ENCODE measurements around the gene PIKFYVE.

The PIKFYVE gene

DNA sequence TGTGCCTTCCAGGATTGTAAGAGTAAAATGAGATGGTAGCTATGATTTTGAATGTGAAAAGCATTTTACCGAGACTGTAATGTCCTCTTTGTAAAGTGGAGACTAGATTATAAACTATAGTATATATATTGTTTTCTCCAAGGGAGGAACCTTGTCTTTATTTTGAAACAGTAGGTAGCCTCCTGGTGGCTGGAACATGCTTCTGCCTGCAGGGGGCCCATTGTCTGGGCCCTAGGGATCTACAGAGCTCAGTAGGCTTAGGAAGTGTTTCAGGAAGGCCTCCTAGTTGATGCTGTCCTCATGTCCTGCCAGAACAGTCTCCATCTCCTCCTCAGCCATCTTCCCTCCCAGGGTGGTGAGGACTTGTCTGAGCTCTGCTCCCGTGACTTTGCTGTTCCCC is 3.0 kb downstream of the PIKFYVE start:
- H3K27me3 ChIP-seq (replicated peaks; ENCODE audit: control insufficient read depth, insufficient read depth, low read length, poor library complexity, severe bottlenecking) = no peaks in the 10 kb centered on the region
- peaks cover 20% of the 10 kb centered on the region for H3K36me3 ChIP-seq (ENCODE audit: control insufficient read depth, insufficient read depth, low read length)
- H3K4me3 ChIP-seq (ENCODE audit: insufficient read depth, low read depth, low read length, poor library complexity, severe bottlenecking) = no peak overlapping the region
- H3K9me3 ChIP-seq (ENCODE audit: control insufficient read depth, low read length) = no peaks in the 10 kb centered on the region
- DNase-seq = no peak
- peaks cover 10% of the 10 kb centered on the region for H3K4me1 ChIP-seq (ENCODE audit: control insufficient read depth, insufficient read depth, low read length, poor library complexity, severe bottlenecking)
- H3K27ac ChIP-seq (ENCODE audit: insufficient read depth, low read length, poor library complexity, severe bottlenecking) = no peak overlapping the region

DNA sequence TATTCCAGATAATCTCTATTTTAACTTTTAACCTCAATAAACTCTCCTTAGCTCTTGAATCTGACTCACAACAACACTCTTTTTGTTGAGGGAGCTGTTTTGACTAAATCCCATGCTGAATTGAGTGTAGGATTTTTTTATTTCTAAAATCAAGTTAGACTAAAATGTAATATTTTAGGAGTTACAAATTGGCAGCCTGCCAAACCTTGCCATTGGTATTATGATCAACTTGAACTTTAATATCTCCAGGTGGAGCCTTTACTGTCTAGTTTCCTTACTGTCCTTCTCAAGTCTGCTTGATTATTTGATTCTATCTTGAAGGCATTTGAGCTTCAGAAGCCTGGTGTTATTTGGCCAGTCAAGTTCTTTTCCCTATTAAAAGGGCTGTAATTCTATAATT is 8.7 kb downstream of the PIKFYVE start:
- DNase-seq = no peak
- no peaks in the 10 kb centered on the region for H3K9me3 ChIP-seq (ENCODE audit: control insufficient read depth, low read length)

DNA sequence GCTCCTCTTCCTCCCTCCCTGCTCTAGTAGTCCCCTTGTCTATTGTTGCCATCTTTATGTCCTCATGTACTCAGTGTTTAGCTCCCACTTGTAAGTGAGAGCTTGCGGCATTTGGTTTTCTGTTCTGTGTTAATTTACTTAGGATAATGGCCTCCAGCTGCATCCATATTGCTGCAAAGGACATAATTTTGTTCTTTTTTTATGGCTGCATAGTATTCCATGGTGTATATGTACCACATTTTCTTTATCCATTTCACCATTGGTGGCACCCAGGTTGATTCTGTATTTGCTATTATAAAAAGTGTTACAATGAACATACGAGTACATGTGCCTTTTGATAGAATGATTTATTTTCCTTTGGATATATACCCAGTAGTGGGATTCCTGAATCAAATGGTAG is 12.5 kb downstream of the PIKFYVE start:
- H3K36me3 ChIP-seq (ENCODE audit: control insufficient read depth, insufficient read depth, low read length) = peaks cover 76% of the 10 kb centered on the region
- H3K27ac ChIP-seq (ENCODE audit: insufficient read depth, low read length, poor library complexity, severe bottlenecking) = no peak overlapping the region
- no peaks in the 10 kb centered on the region for H3K9me3 ChIP-seq (ENCODE audit: control insufficient read depth, low read length)
- H3K4me1 ChIP-seq (ENCODE audit: control insufficient read depth, insufficient read depth, low read length, poor library complexity, severe bottlenecking) = no peaks in the 10 kb centered on the region
- no peaks in the 10 kb centered on the region for H3K27me3 ChIP-seq (replicated peaks; ENCODE audit: control insufficient read depth, insufficient read depth, low read length, poor library complexity, severe bottlenecking)
- no peak overlapping the region for H3K4me3 ChIP-seq (ENCODE audit: insufficient read depth, low read depth, low read length, poor library complexity, severe bottlenecking)
- no peak for DNase-seq

More for the DNA sequence above, 8.7 kb downstream of the PIKFYVE start:
- H3K4me3 ChIP-seq (ENCODE audit: insufficient read depth, low read depth, low read length, poor library complexity, severe bottlenecking) = no peak overlapping the region
- no peaks in the 10 kb centered on the region for H3K27me3 ChIP-seq (replicated peaks; ENCODE audit: control insufficient read depth, insufficient read depth, low read length, poor library complexity, severe bottlenecking)
- H3K4me1 ChIP-seq (ENCODE audit: control insufficient read depth, insufficient read depth, low read length, poor library complexity, severe bottlenecking) = no peaks in the 10 kb centered on the region
- peaks cover 67% of the 10 kb centered on the region for H3K36me3 ChIP-seq (ENCODE audit: control insufficient read depth, insufficient read depth, low read length)
- H3K27ac ChIP-seq (ENCODE audit: insufficient read depth, low read length, poor library complexity, severe bottlenecking) = no peak overlapping the region

DNA sequence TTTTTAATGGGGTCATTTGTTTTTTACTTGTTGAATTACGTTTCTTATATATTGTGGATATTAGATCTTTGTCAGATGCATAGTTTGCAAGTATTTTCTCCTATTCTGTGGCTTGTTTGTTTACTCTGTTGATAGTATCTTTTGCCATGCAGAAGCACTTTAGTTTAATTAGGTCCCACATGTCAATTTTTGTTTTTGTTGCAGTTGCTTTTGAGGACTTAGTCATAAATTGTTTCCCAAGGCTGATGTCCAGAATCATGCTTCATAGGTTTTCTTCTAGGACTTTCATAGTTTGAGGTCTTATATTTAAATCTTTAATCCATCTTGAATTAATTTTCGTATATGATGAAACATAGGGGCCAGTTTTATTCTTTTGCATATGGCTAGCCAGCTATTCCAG is 13.2 kb downstream of the PIKFYVE start:
- Histone ChIP-seq H3K27ac (ENCODE audit: insufficient read depth, low read length, poor library complexity, severe bottlenecking) (no peak overlapping the region), H3K4me3 (ENCODE audit: insufficient read depth, low read depth, low read length, poor library complexity, severe bottlenecking) (no peak overlapping the region), H3K27me3 (replicated peaks; ENCODE audit: control insufficient read depth, insufficient read depth, low read length, poor library complexity, severe bottlenecking) (no peaks in the 10 kb centered on the region), H3K4me1 (ENCODE audit: control insufficient read depth, insufficient read depth, low read length, poor library complexity, severe bottlenecking) (no peaks in the 10 kb centered on the region), H3K36me3 (ENCODE audit: control insufficient read depth, insufficient read depth, low read length) (peaks cover 69% of the 10 kb centered on the region), H3K9me3 (ENCODE audit: control insufficient read depth, low read length) (no peaks in the 10 kb centered on the region)
- no peak for DNase-seq

DNA sequence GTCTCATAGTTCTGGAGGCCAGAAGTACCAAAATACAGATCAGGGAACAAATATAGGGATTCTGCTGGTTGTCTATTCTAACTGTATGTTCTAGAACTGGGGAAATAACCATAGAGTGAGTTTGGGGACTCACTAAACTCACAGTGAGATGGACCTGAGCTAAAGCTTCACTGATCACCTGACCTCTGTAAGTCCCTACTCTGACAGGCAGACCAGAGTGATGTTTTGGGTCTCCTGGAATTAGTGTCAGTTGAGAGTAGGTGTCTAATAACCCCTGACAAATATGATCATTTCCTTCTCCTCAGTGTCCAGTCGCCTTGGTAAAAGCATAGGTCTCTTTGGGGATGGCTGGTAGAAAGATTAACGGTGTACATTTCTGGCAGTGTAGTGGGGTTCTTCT is 14.2 kb downstream of the PIKFYVE start:
- Histone ChIP-seq H3K36me3 (ENCODE audit: control insufficient read depth, insufficient read depth, low read length) (peaks cover 59% of the 10 kb centered on the region), H3K4me3 (ENCODE audit: insufficient read depth, low read depth, low read length, poor library complexity, severe bottlenecking) (no peak overlapping the region), H3K27me3 (replicated peaks; ENCODE audit: control insufficient read depth, insufficient read depth, low read length, poor library complexity, severe bottlenecking) (no peaks in the 10 kb centered on the region), H3K4me1 (ENCODE audit: control insufficient read depth, insufficient read depth, low read length, poor library complexity, severe bottlenecking) (no peaks in the 10 kb centered on the region), H3K27ac (ENCODE audit: insufficient read depth, low read length, poor library complexity, severe bottlenecking) (no peak overlapping the region), H3K9me3 (ENCODE audit: control insufficient read depth, low read length) (no peaks in the 10 kb centered on the region)
- no peak for DNase-seq

DNA sequence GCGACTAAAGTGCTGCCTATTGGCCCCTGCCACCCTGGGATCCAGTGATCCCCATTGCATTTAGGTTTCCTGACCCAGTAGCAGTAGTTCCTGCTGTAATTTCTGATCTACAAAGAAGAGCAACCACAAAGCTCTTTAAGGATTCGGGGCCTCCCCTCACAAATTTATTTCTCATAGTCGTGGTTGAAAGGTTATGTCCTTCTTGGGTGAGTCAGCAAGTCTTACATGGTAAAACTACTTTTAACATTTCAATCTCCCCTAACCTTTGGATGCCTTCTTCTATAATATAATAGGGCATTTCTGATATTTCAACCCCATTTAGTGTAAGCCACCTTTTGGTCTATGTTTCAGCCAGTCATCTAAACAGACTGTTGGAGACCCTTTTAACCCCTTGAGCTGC is 14.9 kb downstream of the PIKFYVE start:
- no peaks in the 10 kb centered on the region for H3K27me3 ChIP-seq (replicated peaks; ENCODE audit: control insufficient read depth, insufficient read depth, low read length, poor library complexity, severe bottlenecking)
- H3K4me1 ChIP-seq (ENCODE audit: control insufficient read depth, insufficient read depth, low read length, poor library complexity, severe bottlenecking) = no peaks in the 10 kb centered on the region
- H3K27ac ChIP-seq (ENCODE audit: insufficient read depth, low read length, poor library complexity, severe bottlenecking) = no peak overlapping the region
- peaks cover 57% of the 10 kb centered on the region for H3K36me3 ChIP-seq (ENCODE audit: control insufficient read depth, insufficient read depth, low read length)
- no peak overlapping the region for H3K4me3 ChIP-seq (ENCODE audit: insufficient read depth, low read depth, low read length, poor library complexity, severe bottlenecking)
- H3K9me3 ChIP-seq (ENCODE audit: control insufficient read depth, low read length) = no peaks in the 10 kb centered on the region
- no peak for DNase-seq

DNA sequence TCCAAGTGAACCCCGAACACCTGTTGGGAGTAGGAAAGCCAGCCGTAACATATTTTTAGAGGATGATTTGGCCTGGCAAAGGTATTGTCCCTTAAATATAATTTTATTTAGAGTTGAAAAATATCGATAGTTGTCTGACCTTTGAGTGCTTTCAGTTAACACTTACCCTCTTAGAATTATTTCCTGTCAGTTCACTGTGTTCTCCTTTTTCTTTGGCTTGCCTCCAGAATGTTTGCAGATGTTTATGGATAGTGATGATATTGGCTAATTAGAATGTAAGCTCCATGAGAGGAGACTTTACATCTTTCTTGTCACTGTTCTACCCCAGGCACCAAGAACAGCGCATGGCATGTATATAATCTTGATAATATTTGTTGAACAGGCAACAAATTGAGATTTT is 19.8 kb downstream of the PIKFYVE start:
- Histone ChIP-seq H3K36me3 (ENCODE audit: control insufficient read depth, insufficient read depth, low read length) (peaks cover 40% of the 10 kb centered on the region), H3K4me1 (ENCODE audit: control insufficient read depth, insufficient read depth, low read length, poor library complexity, severe bottlenecking) (no peaks in the 10 kb centered on the region), H3K4me3 (ENCODE audit: insufficient read depth, low read depth, low read length, poor library complexity, severe bottlenecking) (no peak overlapping the region), H3K9me3 (ENCODE audit: control insufficient read depth, low read length) (no peaks in the 10 kb centered on the region), H3K27me3 (replicated peaks; ENCODE audit: control insufficient read depth, insufficient read depth, low read length, poor library complexity, severe bottlenecking) (no peaks in the 10 kb centered on the region), H3K27ac (ENCODE audit: insufficient read depth, low read length, poor library complexity, severe bottlenecking) (no peak overlapping the region)
- DNase-seq = no peak

DNA sequence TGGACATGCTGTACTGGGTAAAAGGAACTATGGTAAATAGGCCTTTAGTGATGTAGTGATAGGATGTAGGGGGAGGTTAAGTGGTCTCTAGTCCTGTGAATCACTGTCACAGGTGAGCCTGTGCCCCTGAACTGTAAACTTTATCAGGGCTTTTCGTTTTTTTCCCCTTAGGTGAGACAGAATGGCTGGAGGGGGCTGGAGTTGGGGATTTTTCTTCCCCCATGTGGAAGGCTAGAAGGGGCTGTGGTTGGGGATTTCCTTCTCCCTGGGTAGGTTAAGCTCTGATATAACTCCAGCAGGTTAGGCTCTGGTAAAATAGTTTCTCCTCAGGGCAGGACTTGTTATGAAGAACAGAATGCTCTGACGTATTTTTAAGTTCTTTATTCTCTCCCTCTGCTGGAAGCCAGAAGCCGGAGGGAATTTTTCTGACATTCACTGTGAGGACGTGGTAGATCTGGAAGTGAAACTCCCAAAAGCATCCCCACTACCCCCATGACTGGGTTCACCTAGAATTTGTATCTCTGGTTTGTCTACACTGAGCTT is 28.5 kb downstream of the PIKFYVE start:
- Histone ChIP-seq H3K36me3 (ENCODE audit: control insufficient read depth, insufficient read depth, low read length) (peaks cover 20% of the 10 kb centered on the region), H3K4me3 (ENCODE audit: insufficient read depth, low read depth, low read length, poor library complexity, severe bottlenecking) (no peak overlapping the region), H3K27me3 (replicated peaks; ENCODE audit: control insufficient read depth, insufficient read depth, low read length, poor library complexity, severe bottlenecking) (no peaks in the 10 kb centered on the region), H3K27ac (ENCODE audit: insufficient read depth, low read length, poor library complexity, severe bottlenecking) (no peak overlapping the region), H3K9me3 (ENCODE audit: control insufficient read depth, low read length) (no peaks in the 10 kb centered on the region), H3K4me1 (ENCODE audit: control insufficient read depth, insufficient read depth, low read length, poor library complexity, severe bottlenecking) (no peaks in the 10 kb centered on the region)
- no peak for DNase-seq

DNA sequence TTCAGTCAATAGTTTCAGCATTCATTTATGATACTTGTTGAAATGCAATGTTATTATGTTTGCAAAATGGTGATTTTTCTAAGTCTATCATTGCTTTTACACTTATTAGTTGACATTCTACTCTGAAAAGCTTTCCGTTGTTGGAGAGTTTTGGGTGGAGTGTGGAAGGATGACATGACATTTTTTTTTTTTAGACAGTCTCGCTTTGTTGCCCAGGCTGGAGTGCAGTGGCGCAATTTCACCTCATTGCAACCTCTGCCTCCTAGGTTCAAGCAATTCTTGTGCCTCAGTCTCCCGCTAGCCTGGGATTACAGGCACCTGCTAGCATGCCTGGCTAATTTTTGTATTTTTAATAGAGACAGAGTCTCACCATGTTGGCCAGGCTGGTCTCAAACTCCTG is 29.8 kb downstream of the PIKFYVE start:
- Histone ChIP-seq H3K27me3 (replicated peaks; ENCODE audit: control insufficient read depth, insufficient read depth, low read length, poor library complexity, severe bottlenecking) (no peaks in the 10 kb centered on the region), H3K27ac (ENCODE audit: insufficient read depth, low read length, poor library complexity, severe bottlenecking) (no peak overlapping the region), H3K4me1 (ENCODE audit: control insufficient read depth, insufficient read depth, low read length, poor library complexity, severe bottlenecking) (no peaks in the 10 kb centered on the region), H3K9me3 (ENCODE audit: control insufficient read depth, low read length) (no peaks in the 10 kb centered on the region), H3K4me3 (ENCODE audit: insufficient read depth, low read depth, low read length, poor library complexity, severe bottlenecking) (no peak overlapping the region), H3K36me3 (ENCODE audit: control insufficient read depth, insufficient read depth, low read length) (peaks cover 12% of the 10 kb centered on the region)
- DNase-seq = no peak

DNA sequence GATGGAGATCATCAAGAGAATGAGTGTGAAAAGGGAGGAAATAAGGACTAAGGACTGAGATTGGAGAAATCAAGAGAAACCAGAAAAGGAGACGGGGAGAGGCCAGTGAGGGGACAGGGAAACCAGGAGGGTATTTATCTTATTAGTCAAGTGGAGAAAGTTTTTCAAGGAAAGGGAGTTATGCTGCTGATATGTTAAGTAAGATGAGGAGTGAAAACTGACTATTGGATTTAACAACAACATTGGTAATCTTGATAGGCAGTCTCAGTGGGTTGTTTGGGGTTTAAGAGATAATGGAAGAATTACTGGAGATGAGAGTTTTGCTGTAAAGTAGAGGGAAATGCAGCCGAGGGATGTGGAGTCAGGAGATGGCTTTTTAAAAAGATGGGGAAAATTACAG is 30.6 kb downstream of the PIKFYVE start:
- DNase-seq = no peak
- H3K4me1 ChIP-seq (ENCODE audit: control insufficient read depth, insufficient read depth, low read length, poor library complexity, severe bottlenecking) = no peaks in the 10 kb centered on the region
- H3K4me3 ChIP-seq (ENCODE audit: insufficient read depth, low read depth, low read length, poor library complexity, severe bottlenecking) = no peak overlapping the region
- no peak overlapping the region for H3K27ac ChIP-seq (ENCODE audit: insufficient read depth, low read length, poor library complexity, severe bottlenecking)
- H3K27me3 ChIP-seq (replicated peaks; ENCODE audit: control insufficient read depth, insufficient read depth, low read length, poor library complexity, severe bottlenecking) = no peaks in the 10 kb centered on the region
- peaks cover 18% of the 10 kb centered on the region for H3K36me3 ChIP-seq (ENCODE audit: control insufficient read depth, insufficient read depth, low read length)
- H3K9me3 ChIP-seq (ENCODE audit: control insufficient read depth, low read length) = no peaks in the 10 kb centered on the region

DNA sequence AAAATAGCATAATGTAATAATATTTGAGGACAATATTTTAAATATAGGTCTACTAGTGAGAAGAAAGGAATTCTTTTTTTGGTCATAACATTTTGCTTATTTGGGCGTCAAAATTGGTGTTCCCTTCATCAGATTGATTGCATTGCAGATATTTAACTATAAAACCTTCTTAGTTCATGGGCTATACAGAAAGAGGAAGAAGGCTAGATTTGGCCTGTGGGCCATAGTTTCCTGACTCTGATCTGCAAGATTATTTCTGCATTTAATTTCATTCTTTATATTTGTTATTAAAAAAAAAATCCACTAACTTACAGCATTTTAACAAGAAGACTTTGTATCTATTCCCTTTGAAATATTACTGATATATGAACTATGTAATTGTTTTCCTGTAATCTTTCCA is 31.9 kb downstream of the PIKFYVE start:
- peaks cover 31% of the 10 kb centered on the region for H3K36me3 ChIP-seq (ENCODE audit: control insufficient read depth, insufficient read depth, low read length)
- no peak for DNase-seq

More for the DNA sequence above, 31.9 kb downstream of the PIKFYVE start:
- Histone ChIP-seq H3K27ac (ENCODE audit: insufficient read depth, low read length, poor library complexity, severe bottlenecking) (no peak overlapping the region), H3K4me1 (ENCODE audit: control insufficient read depth, insufficient read depth, low read length, poor library complexity, severe bottlenecking) (no peaks in the 10 kb centered on the region), H3K9me3 (ENCODE audit: control insufficient read depth, low read length) (no peaks in the 10 kb centered on the region), H3K27me3 (replicated peaks; ENCODE audit: control insufficient read depth, insufficient read depth, low read length, poor library complexity, severe bottlenecking) (no peaks in the 10 kb centered on the region), H3K4me3 (ENCODE audit: insufficient read depth, low read depth, low read length, poor library complexity, severe bottlenecking) (no peak overlapping the region)

All from effector memory CD4-positive, alpha-beta T cell (primary cell).